Esophagus (tissue), 2 donors: ENCODE data around the gene TPRG1L. TPM values are rescaled to one million over a fixed set of nuclear protein-coding genes. Genes with fewer than 3 reads are reported as not detected.

Experiments used
- polyA plus RNA-seq, 2 donors: library from polyadenylated mRNA; stranded (reverse); fragments of 200-250 nt; gene quantifications; one replicate each; pipeline ENCODE4 v1.2.3, GENCODE V29; 2013
- donor health status: healthy with polysubstance abuse.
- donor health status: Bipolar disorder and iron deficiency.

The TPRG1L gene
- polyA plus RNA-seq, 2 donors = 20.1 to 32.8 TPM

Other genes starting within 250 kb of the TPRG1L start
- 10 to 100 TPM; 14.2 to 20.6 TPM for gene ARHGEF16, start 170.3 kb upstream of the TPRG1L start, polyA plus RNA-seq
- gene MEGF6, start 13.5 kb upstream of the TPRG1L start, polyA plus RNA-seq = 10 to 100 TPM; 11.8 to 23.7 TPM
- 10 to 100 TPM; 13.6 to 16.4 TPM for gene WRAP73, start 25.1 kb downstream of the TPRG1L start, polyA plus RNA-seq
- gene TP73, start 27.5 kb downstream of the TPRG1L start, polyA plus RNA-seq = 1 to 10 TPM; 3.5 to 6.0 TPM
- gene CCDC27, start 127.4 kb downstream of the TPRG1L start, polyA plus RNA-seq = not detected
- gene SMIM1, start 147.7 kb downstream of the TPRG1L start, polyA plus RNA-seq = 1 to 10 TPM; 1.1 to 1.9 TPM
- 10 to 100 TPM; 10.4 to 17.8 TPM for gene LRRC47, start 171.5 kb downstream of the TPRG1L start, polyA plus RNA-seq
- gene CEP104, start 232.2 kb downstream of the TPRG1L start, polyA plus RNA-seq = 1 to 10 TPM; 6.6 to 7.0 TPM
- 1 to 10 TPM; 1.9 to 2.3 TPM for gene DFFB, start 232.5 kb downstream of the TPRG1L start, polyA plus RNA-seq